Chondrocyte (in vitro differentiated cells): ENCODE data around the gene GALNTL6. TPM values are rescaled to one million over a fixed set of nuclear protein-coding genes. Genes with fewer than 3 reads are reported as not detected.

ENCODE experiments used
- DNase-seq: peaks from one replicate; pipeline ENCODE4 v3.0.0; 2021; ENCODE audit warnings: mixed read lengths, low spot score
- H3K27ac Mint-ChIP-seq: one replicate; pipeline ENCODE4 v1.8.0; 2021; ENCODE audit warnings: mild to moderate bottlenecking, moderate library complexity, mixed read lengths; ENCODE audit not compliant: unreplicated experiment
- H3K27me3 Mint-ChIP-seq: 2 replicates; pipeline ENCODE4 v1.8.0; 2021; ENCODE audit warnings: low read depth, mixed read lengths
- H3K36me3 Mint-ChIP-seq: 2 replicates; pipeline ENCODE4 v1.8.0; 2021; ENCODE audit warnings: low read depth, mixed read lengths
- H3K4me1 Mint-ChIP-seq: 2 replicates; pipeline ENCODE4 v1.8.0; 2021; ENCODE audit warnings: low read depth, mild to moderate bottlenecking, mixed read lengths
- H3K4me3 Mint-ChIP-seq: one replicate; pipeline ENCODE4 v1.8.0; 2021; ENCODE audit warnings: mild to moderate bottlenecking, moderate library complexity, mixed read lengths; ENCODE audit not compliant: unreplicated experiment
- H3K9me3 Mint-ChIP-seq: 2 replicates; pipeline ENCODE4 v1.8.0; 2021; ENCODE audit warnings: low read depth, mixed read lengths
- CTCF ChIP-seq: fragments of 200-600 bp; sonication (generic); IDR thresholded peaks from 2 replicates; pipeline ENCODE4 v1.5.0; 2021; ENCODE audit warnings: antibody characterized with exemption, mild to moderate bottlenecking, moderate library complexity
- total RNA-seq: library from RNA; stranded (reverse); gene quantifications from 3 replicates; pipeline ENCODE4 v1.2.1, GENCODE V29; 2021

GALNTL6 gene
- total RNA-seq, 1 donor from 2014 or later: not detected

DNA sequence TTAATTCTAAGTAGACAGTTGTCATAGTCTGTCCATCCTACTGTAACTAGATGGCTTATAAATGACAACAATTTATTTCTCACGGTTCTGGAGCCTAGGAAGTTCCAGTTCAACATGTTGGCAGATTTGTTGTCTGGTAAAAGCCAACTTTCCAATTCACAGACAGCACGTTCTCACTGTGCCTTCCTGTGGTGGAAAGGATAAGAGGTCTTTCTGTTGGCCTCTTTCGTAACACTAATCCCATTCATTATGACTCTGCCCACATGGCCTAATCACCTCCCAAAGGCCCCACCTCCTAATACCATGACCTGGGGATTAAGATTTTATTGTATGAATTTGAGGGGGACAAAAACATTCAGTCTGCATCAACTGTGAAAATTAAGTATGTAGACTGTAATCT, 83.2 kb downstream of the GALNTL6 start:
- no peak for DNase-seq
- TF ChIP-seq CTCF: no peak
- Mint-ChIP-seq H3K9me3 (peaks cover 3% of the 10 kb centered on the region), H3K36me3 (no peaks in the 10 kb centered on the region), H3K27me3 (no peaks in the 10 kb centered on the region), H3K4me1 (no peaks in the 10 kb centered on the region), H3K4me3 (no peak overlapping the region), H3K27ac (no peak overlapping the region)

DNA sequence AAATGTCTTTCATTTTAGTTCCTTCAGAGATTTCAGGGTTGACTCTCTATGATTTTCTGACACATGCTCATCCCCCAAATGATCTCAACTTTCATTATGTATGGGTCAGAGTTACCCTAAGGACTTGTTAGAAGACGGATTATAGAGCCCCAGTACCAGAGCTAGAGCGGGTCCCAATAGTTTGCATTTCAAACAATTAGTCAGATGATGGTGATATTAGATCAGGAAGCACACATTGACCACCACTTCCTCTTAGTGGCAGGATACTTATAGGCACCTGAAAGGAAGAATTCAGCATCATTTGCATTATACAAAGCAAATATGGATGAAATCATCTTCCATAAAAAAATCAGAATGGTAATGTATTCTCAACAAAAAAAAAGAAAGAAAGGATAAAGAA, 106.1 kb downstream of the GALNTL6 start:
- H3K9me3 Mint-ChIP-seq: no peaks in the 10 kb centered on the region
- H3K27me3 Mint-ChIP-seq: no peaks in the 10 kb centered on the region
- no peak overlapping the region for H3K27ac Mint-ChIP-seq

GRCh38 chr4:171920901-171921300, 107.7 kb downstream of the GALNTL6 start:
- no peaks in the 10 kb centered on the region for H3K36me3 Mint-ChIP-seq
- no peak overlapping the region for H3K27ac Mint-ChIP-seq
- no peak overlapping the region for H3K4me3 Mint-ChIP-seq
- peaks cover 2% of the 10 kb centered on the region for H3K4me1 Mint-ChIP-seq
- DNase-seq: no peak
- H3K27me3 Mint-ChIP-seq: peaks cover 2% of the 10 kb centered on the region
- no peaks in the 10 kb centered on the region for H3K9me3 Mint-ChIP-seq
- no peak for TF ChIP-seq CTCF

More for the DNA sequence above, 106.1 kb downstream of the GALNTL6 start:
- Mint-ChIP-seq H3K4me3 (no peak overlapping the region), H3K36me3 (no peaks in the 10 kb centered on the region), H3K4me1 (no peaks in the 10 kb centered on the region)
- no peak for DNase-seq
- TF ChIP-seq CTCF: no peak

DNA sequence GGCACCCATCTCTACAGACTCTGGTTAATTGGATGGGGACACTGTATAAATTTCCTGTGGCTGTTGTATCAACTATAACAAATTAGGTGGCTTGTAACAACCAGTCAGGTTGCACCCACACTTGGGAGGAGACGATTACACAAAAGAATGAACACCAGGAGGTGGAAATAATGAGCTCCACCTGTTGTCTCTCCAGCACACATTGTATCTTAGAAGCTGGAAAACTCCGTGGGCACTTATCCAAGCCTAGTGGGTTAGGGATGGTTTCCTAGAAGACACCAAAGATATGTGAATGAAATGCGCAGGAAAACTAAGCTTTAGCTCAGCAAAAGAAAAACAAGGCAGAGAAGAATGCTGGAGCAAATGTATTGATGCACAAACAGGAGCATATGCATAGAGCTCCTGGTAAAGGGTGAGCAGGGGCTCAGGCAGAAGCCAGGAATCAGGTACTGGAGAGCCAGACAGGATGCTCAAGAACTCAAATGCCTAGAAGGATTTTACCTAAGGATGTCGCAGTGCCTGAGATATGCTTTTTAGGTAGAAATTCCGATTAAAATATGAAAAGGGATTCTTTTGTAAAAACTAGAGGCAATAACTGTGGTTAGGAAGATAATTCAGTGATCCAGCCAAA, 111.7 kb downstream of the GALNTL6 start:
- no peak for TF ChIP-seq CTCF
- no peak for DNase-seq
- H3K36me3 Mint-ChIP-seq: no peaks in the 10 kb centered on the region
- H3K27ac Mint-ChIP-seq: no peak overlapping the region
- H3K4me3 Mint-ChIP-seq: no peak overlapping the region
- H3K27me3 Mint-ChIP-seq: peaks cover 3% of the 10 kb centered on the region
- peaks cover 5% of the 10 kb centered on the region for H3K4me1 Mint-ChIP-seq
- H3K9me3 Mint-ChIP-seq: no peaks in the 10 kb centered on the region

GRCh38 chr4:171928336-171928735, 115.1 kb downstream of the GALNTL6 start:
- peaks cover 3% of the 10 kb centered on the region for H3K27me3 Mint-ChIP-seq
- no peaks in the 10 kb centered on the region for H3K9me3 Mint-ChIP-seq
- H3K27ac Mint-ChIP-seq: no peak overlapping the region
- DNase-seq: no peak
- H3K4me1 Mint-ChIP-seq: peaks cover 5% of the 10 kb centered on the region
- no peaks in the 10 kb centered on the region for H3K36me3 Mint-ChIP-seq
- TF ChIP-seq CTCF: no peak
- H3K4me3 Mint-ChIP-seq: no peak overlapping the region
